NOMO-1 (cell line): Measurements from ENCODE around the gene C22orf39.

Experiments
- DNase-seq, 2 experiments: peaks; one replicate each; lab custom pipeline; 2025; ENCODE audit not compliant: unreplicated experiment in 2 of 2; lab: John Stamatoyannopoulos, UW

The C22orf39 gene

GRCh38 chr22:19432133-19432851 lies 15.2 kb downstream of the C22orf39 start, which contains the start of gene MRPL40:
Gene MRPL40, plus strand, starts transcription at chr22:19432545. Its CDS starts 10 bp downstream, at chr22:19432555.
- DNase-seq, result peak; percentile 92 to 97

- peak; percentile 60 to 64 for DNase-seq
Observed at GRCh38 chr22:19431649-19432132, 15.8 kb downstream of the C22orf39 start, which contains the start of gene HIRA. Gene HIRA, minus strand, starts transcription at chr22:19431733. Its CDS starts 257 bp downstream, at chr22:19431476.

GRCh38 chr22:19430890-19431541 lies 16.5 kb downstream of the C22orf39 start:
- no peak for DNase-seq

GRCh38 chr22:19429950-19430889 lies 17.3 kb downstream of the C22orf39 start:
- peak; percentile 28 to 83 for DNase-seq

- no peak for DNase-seq
Observed at GRCh38 chr22:19424186-19424500, 23.4 kb downstream of the C22orf39 start.

- DNase-seq, result no peak
Observed at GRCh38 chr22:19422440-19423301, 24.8 kb downstream of the C22orf39 start.

GRCh38 chr22:19420321-19420720 lies 27.2 kb downstream of the C22orf39 start:
- no peak for DNase-seq

GRCh38 chr22:19419464-19420178 lies 27.9 kb downstream of the C22orf39 start:
- DNase-seq, result peak in 1 of 2 experiments; percentile 24

GRCh38 chr22:19419086-19419463 lies 28.4 kb downstream of the C22orf39 start:
- DNase-seq, result peak; percentile 70 to 75

GRCh38 chr22:19412923-19413322 lies 34.6 kb downstream of the C22orf39 start:
- DNase-seq, result no peak

GRCh38 chr22:19412478-19412877 lies 35.0 kb downstream of the C22orf39 start:
- no peak for DNase-seq

GRCh38 chr22:19411690-19412045 lies 35.8 kb downstream of the C22orf39 start:
- DNase-seq, result no peak

GRCh38 chr22:19410941-19411689 lies 36.4 kb downstream of the C22orf39 start:
- DNase-seq, result no peak

- no peak for DNase-seq
Observed at GRCh38 chr22:19407649-19408606, 39.6 kb downstream of the C22orf39 start.

- DNase-seq, result no peak
Observed at GRCh38 chr22:19406846-19407245, 40.7 kb downstream of the C22orf39 start.

- DNase-seq, result no peak
Observed at GRCh38 chr22:19406281-19406811, 41.2 kb downstream of the C22orf39 start.

- DNase-seq, result no peak
Observed at GRCh38 chr22:19405652-19406051, 41.9 kb downstream of the C22orf39 start.
